Endodermal cell (in vitro differentiated cells): Measurements from ENCODE around the gene RPAP3. TPM values are rescaled to one million over a fixed set of nuclear protein-coding genes. Genes with fewer than 3 reads are reported as not detected.

ENCODE experiments used
- DNase-seq: peaks from one replicate; pipeline ENCODE4 v3.0.0-alpha.2; 2017
- H3K27ac ChIP-seq: 2 replicates; pipeline ENCODE4 v1.5.1; 2013; ENCODE audit warnings: mild to moderate bottlenecking, low read depth, low read length, moderate library complexity
- H3K27me3 ChIP-seq: 2 replicates; pipeline ENCODE4 v1.6.1; 2013; ENCODE audit warnings: mild to moderate bottlenecking, low read length, moderate library complexity; ENCODE audit not compliant: insufficient read depth, control insufficient read depth, poor library complexity, severe bottlenecking
- H3K36me3 ChIP-seq: 2 replicates; pipeline ENCODE4 v1.7.0; 2013; ENCODE audit warnings: mild to moderate bottlenecking, low read length, moderate library complexity; ENCODE audit not compliant: control insufficient read depth, insufficient read depth
- H3K4me1 ChIP-seq: one replicate; pipeline ENCODE4 v1.7.0; 2013; ENCODE audit warnings: low read length; ENCODE audit not compliant: control insufficient read depth, insufficient read depth
- H3K4me3 ChIP-seq: 2 replicates; pipeline ENCODE4 v1.5.1; 2013; ENCODE audit warnings: mild to moderate bottlenecking, low read length, moderate library complexity
- H3K9ac ChIP-seq: 2 replicates; pipeline ENCODE4 v1.6.1; 2013; ENCODE audit warnings: mild to moderate bottlenecking, low read length, moderate library complexity; ENCODE audit not compliant: poor library complexity, severe bottlenecking; ENCODE audit errors: extremely low read depth
- H3K9me3 ChIP-seq: 2 replicates; pipeline ENCODE4 v1.6.1; 2013; ENCODE audit warnings: mild to moderate bottlenecking, low read length, moderate library complexity; ENCODE audit not compliant: control insufficient read depth
- H3K27ac Mint-ChIP-seq: 2 replicates; pipeline ENCODE4 v1.8.0; 2020; ENCODE audit warnings: mixed read lengths
- H3K27me3 Mint-ChIP-seq: 2 replicates; pipeline ENCODE4 v1.8.0; 2021; ENCODE audit warnings: mild to moderate bottlenecking, mixed read lengths; ENCODE audit not compliant: insufficient read depth
- H3K36me3 Mint-ChIP-seq: 2 replicates; pipeline ENCODE4 v1.8.0; 2020; ENCODE audit warnings: low read depth, mixed read lengths
- H3K4me1 Mint-ChIP-seq: 2 replicates; pipeline ENCODE4 v1.8.0; 2020; ENCODE audit warnings: mixed read lengths
- H3K4me3 Mint-ChIP-seq: 2 replicates; pipeline ENCODE4 v1.8.0; 2020; ENCODE audit warnings: mild to moderate bottlenecking, moderate library complexity, mixed read lengths
- H3K9me3 Mint-ChIP-seq: 2 replicates; pipeline ENCODE4 v1.8.0; 2020; ENCODE audit warnings: mild to moderate bottlenecking, mixed read lengths
- CTCF ChIP-seq: fragments of 200-600 bp; sonication (generic); conservative IDR thresholded peaks from 2 replicates; pipeline ENCODE4 v1.5.0; 2021; ENCODE audit warnings: antibody characterized with exemption, mild to moderate bottlenecking
- WGBS, 2 experiments: methylation state at CpG; one replicate each; pipeline versions ENCODE4 v1.1.5 to v1.1.7; 2013; ENCODE audit warnings: missing lambda C conversion rate in 2 of 2, mixed read lengths in 1 of 2; ENCODE audit not compliant: insufficient coverage in 1 of 2, insufficient read length in 1 of 2; 5-methylcytosine and 5-hydroxymethylcytosine counted together
- long read RNA-seq, 4 experiments: library from polyadenylated mRNA in 2 of 4; library from RNA in 1 of 4; library from capped mRNA in 1 of 4; stranded (forward) in 3 of 4; unstranded in 1 of 4; transcript quantifications; one replicate each; pipeline ENCODE4 v2.0.0, GENCODE V29; 2020 to 2021; ENCODE audit warnings: inconsistent platforms in 1 of 4
- polyA plus RNA-seq, 2 experiments: library from polyadenylated mRNA; stranded (reverse); fragments of 50-300 nt; gene quantifications; one replicate each; pipeline ENCODE4 v1.2.3, GENCODE V29; 2013
- total RNA-seq, 2 donors: library from RNA; stranded (reverse); fragmentation: NEBNext Ultra II Directional in 1 of 2; extraction: Animal tissue kit (Norgen Biotek cat#: 25700) in 1 of 2; gene quantifications; 2 replicates in 1 of 2; 3 replicates in 1 of 2; pipeline ENCODE4 v1.2.1, GENCODE V29; 2021

RPAP3 gene
- 10 to 100 TPM; 52.0 to 56.9 TPM for total RNA-seq
- 39.0 TPM for polyA plus RNA-seq (2013, experiment 1 of 2)
- polyA plus RNA-seq (2013, experiment 2 of 2), result 39.5 TPM
- long read RNA-seq, experiment 1, full-length matches to known transcripts, result 7 of 38 reads
- long read RNA-seq, experiment 1, partial matches to known transcripts, result 23 of 38 reads
- long read RNA-seq, experiment 1, other reads (novel, unspliced or antisense), result 8 of 38 reads
- long read RNA-seq, experiment 2, full-length matches to known transcripts, result 69 of 78 reads
- long read RNA-seq, experiment 2, partial matches to known transcripts, result 6 of 78 reads
- long read RNA-seq, experiment 2, other reads (novel, unspliced or antisense), result 3 of 78 reads
- long read RNA-seq, experiment 3, full-length matches to known transcripts, result 128 of 150 reads
- long read RNA-seq, experiment 3, partial matches to known transcripts, result 13 of 150 reads
- long read RNA-seq, experiment 3, other reads (novel, unspliced or antisense), result 9 of 150 reads
- long read RNA-seq, experiment 4, full-length matches to known transcripts, result 58 of 74 reads
- long read RNA-seq, experiment 4, partial matches to known transcripts, result 12 of 74 reads
- long read RNA-seq, experiment 4, other reads (novel, unspliced or antisense), result 4 of 74 reads

GRCh38 chr12:47705566-47706425, at the start of gene RPAP3:
RPAP3 (minus strand) TSS chr12:47706030; CDS start chr12:47702840, 3,190 bp downstream.
- peaks cover 4% of the 10 kb centered on the region for H3K36me3 Mint-ChIP-seq

GRCh38 chr12:47754881-47755280, 49.1 kb upstream of the RPAP3 start:
- no peak overlapping the region for H3K9ac ChIP-seq
- no peaks in the 10 kb centered on the region for H3K27me3 Mint-ChIP-seq

More at GRCh38 chr12:47705566-47706425, at the start of gene RPAP3:
- H3K27ac Mint-ChIP-seq, result peak within 1 kb of the TSS; percentile 95
- no peaks in the 10 kb centered on the region for H3K27me3 ChIP-seq
- peak within 1 kb of the TSS; percentile 83 for H3K4me3 Mint-ChIP-seq
- H3K4me1 ChIP-seq, result no peaks in the 10 kb centered on the region
- no peaks in the 10 kb centered on the region for H3K9me3 Mint-ChIP-seq
- peaks cover 22% of the 10 kb centered on the region for H3K36me3 ChIP-seq
- no peaks in the 10 kb centered on the region for H3K27me3 Mint-ChIP-seq
- H3K9me3 ChIP-seq, result no peaks in the 10 kb centered on the region
- peak within 1 kb of the TSS; percentile 87 for H3K4me3 ChIP-seq
- WGBS, 2 experiments, result 0% methylated on average over 10 to 66 of the region's 66 CpGs
- H3K9ac ChIP-seq, result peak within 1 kb of the TSS; percentile 40
- peak; percentile 99 for DNase-seq
- peaks cover 16% of the 10 kb centered on the region for H3K4me1 Mint-ChIP-seq
- peak within 1 kb of the TSS; percentile 51 for H3K27ac ChIP-seq
- peak; percentile 77 for TF ChIP-seq CTCF

More at GRCh38 chr12:47754881-47755280, 49.1 kb upstream of the RPAP3 start:
- Histone ChIP-seq H3K9me3 (no peaks in the 10 kb centered on the region), H3K27me3 (no peaks in the 10 kb centered on the region), H3K27ac (no peak overlapping the region), H3K4me1 (peaks cover 8% of the 10 kb centered on the region), H3K36me3 (no peaks in the 10 kb centered on the region), H3K4me3 (no peak overlapping the region)
- Mint-ChIP-seq H3K4me1 (peaks cover 52% of the 10 kb centered on the region), H3K27ac (no peak overlapping the region), H3K36me3 (peaks cover 6% of the 10 kb centered on the region), H3K4me3 (no peak overlapping the region), H3K9me3 (no peaks in the 10 kb centered on the region)
- peak; percentile 68 for DNase-seq
- 89 to 98% methylated on average over 2 to 3 of the region's 3 CpGs for WGBS, 2 experiments
- TF ChIP-seq CTCF, result no peak
